Muscle of arm (tissue), 12 donors: ENCODE results near the gene KRTAP5-4. TPM values are rescaled to one million over a fixed set of nuclear protein-coding genes. Genes with fewer than 3 reads are reported as not detected.
"Not testable (repeated sequence)": the region's sequence is repeated elsewhere in the genome, so short reads cannot be mapped to it uniquely, and the experiment has no call there.

ENCODE experiments used
- DNase-seq: peaks from one replicate; pipeline ENCODE4 v3.0.0-alpha.2; 2013
- polyA plus RNA-seq, 12 donors: library from polyadenylated mRNA; unstranded; fragments of 120-200 nt; gene quantifications; one replicate each; pipeline ENCODE4 v1.2.1, GENCODE V29; 2013; ENCODE audit not compliant: insufficient read length in 12 of 12

The KRTAP5-4 gene
- polyA plus RNA-seq, 12 donors = not detected

DNA sequence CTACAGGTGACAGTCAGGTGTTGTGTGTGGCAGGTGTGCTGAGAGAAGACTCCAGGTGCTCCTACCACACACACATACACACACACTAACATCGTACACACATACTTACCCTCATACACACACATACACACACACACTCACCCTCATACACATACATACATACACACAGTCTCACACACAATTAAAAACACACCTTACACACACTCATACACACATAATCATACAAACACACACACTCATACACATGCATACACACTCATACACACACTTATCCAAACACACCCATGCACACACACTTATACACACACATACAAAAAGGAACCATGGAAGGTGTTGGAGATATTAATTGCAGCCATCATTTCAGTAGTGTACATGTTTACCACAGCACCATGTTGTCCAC lies 18.3 kb downstream of the KRTAP5-4 start:
- no peak for DNase-seq

DNA sequence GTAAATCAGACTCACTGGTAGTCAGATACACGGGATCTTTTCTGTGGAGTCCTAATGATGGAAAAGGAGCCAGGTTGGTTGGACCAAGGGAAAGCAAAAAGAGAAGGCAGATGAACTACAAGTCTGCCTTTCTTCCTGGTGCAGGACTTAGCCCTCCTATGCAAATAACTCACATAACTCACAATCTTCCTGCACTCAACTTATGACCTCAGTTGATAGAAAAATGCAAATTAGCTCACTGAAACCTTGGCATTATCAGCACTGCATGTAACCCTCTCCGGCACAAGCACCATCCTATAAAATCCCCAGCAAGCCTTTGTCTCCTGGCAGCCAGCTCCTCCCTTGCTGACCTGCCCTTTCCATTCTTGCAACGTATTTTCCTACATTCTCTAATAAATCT lies 20.3 kb downstream of the KRTAP5-4 start:
- DNase-seq = not testable (repeated sequence)

- no peak for DNase-seq
Measured at GRCh38 chr11:1600626-1601025, 21.3 kb downstream of the KRTAP5-4 start.

DNA sequence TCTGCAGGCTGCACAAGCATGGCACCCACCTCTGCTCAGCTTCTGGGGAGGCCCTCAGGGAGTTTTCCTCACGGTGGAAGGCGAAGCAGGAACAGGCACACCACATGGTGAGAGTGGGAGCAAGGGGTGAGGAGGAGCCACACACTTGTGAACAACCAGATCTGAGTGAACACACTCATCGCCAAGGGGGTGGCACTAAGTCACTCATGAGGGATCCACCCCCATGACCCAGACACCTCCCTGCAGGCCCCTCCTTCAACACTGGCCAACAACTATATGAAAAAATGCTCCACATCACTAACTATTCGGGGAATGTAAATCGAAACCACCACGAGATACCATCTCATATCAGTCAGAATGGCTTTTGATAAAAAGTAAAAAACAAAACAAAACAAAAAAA lies 23.1 kb downstream of the KRTAP5-4 start:
- DNase-seq = no peak

GRCh38 chr11:1598406-1598805 lies 23.5 kb downstream of the KRTAP5-4 start:
- not testable (repeated sequence) for DNase-seq

DNA sequence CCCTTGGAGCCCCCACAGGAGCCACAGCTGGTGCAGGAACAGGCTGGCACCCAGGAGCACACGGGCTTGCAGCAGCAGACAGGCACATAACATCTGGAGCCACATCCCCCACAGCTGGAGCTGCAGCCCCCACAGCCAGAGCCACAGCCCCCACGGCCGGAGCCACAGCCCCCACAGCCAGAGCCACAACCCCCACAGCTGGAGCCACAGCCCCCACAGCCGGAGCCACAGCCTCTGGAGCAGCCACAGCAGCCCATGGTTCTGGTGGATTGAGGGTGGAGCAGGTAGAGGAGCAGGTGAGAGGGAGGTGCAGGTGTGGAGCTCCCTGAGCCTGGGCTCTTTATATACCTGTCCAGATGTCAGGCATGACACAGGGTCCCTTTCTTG lies 24.0 kb downstream of the KRTAP5-4 start, which contains the start of gene KRTAP5-2:
Gene KRTAP5-2, minus strand, starts transcription at position 301 of the 387 bp plus-strand sequence. Its CDS starts 44 bp downstream, at position 257.
- DNase-seq = no peak

DNA sequence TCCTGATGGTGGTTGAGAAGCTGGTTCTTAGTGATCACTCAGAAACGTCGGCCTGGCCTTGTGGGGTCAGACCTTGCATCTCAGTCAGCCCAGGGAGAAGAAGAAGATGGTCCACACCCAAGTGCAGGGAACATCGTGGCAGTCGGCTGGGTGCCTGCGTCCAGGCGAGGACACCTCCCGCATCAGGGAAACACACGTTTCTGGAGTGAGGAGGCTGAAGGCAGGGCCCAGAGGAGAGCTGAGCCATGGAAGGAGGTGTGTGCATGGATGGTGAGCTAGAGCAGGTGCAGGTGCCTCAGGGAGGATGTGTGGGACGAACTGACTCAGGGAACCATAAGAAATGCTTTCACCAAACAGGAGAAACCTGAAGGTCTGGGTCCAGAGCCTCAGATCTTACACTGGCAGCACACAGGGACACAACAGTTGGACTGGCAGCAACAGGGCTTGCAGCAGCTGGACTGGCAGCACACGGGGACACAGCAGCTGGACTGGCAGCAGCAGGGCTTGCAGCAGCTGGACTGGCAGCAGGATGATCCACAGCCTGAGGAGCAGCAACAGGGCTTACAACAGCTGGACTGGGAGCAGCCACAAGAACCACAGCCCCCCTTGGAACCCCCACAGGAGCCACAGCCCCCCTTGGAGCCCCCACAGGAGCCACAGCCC lies 24.5 kb downstream of the KRTAP5-4 start:
- DNase-seq = no peak

DNA sequence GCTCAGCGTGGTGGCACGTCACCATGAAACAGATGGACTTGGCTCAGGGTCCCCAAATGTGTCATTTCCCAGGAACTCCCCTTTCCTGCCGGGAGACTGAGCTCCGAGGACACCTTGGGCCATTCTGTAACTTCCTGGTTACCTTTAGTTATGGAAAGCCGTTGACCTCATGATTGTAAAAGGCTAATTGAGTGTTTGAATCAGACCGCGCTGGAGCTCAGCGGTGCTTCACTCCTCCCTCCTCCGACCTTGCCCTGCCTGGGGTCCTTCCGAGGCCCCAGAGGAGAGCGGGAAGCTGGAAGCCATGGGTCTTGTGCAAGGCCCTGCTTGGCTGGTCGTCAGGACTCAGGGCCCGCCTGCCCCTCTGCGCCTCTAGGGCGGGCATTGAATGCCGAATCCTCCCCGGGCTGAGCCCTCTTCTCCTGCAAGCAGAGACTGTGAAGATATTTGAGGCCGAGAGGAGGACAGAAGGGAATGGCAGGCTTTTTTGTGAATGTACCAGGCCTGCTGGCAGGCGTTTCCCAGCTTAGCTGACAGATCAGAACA lies 25.3 kb downstream of the KRTAP5-4 start:
- DNase-seq = not testable (repeated sequence)

DNA sequence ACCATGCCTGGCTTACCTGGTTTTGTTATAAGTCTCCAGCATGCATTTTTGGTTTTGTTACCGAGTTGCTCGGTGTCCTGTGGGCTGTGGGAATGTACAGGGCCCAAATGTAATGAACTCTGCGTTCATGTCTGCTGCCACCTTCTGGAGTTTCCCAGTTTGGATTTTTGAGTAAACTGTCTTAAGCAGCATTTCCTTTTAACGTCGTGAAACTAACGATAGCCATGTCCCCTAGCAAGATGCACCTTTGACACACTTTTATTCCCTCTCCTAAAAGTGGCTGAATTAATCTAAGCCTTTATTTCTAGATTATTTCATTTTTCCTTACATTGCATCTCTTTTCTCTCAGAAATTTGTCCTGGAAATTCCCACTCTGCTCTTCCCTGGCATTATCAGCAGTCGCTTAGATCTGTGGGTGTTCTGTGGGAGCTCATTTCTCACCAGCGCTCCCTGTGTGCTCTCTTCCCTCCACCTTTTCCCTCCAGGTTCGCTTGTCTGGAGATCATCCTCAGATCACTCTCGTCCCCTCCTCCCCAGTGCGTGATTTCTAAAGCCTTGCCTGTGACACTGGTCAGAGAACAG lies 25.9 kb downstream of the KRTAP5-4 start:
- not testable (repeated sequence) for DNase-seq

GRCh38 chr11:1592628-1593027 lies 29.3 kb downstream of the KRTAP5-4 start:
- DNase-seq = no peak

- DNase-seq = no peak
Measured at GRCh38 chr11:1589996-1590395, 31.9 kb downstream of the KRTAP5-4 start.

DNA sequence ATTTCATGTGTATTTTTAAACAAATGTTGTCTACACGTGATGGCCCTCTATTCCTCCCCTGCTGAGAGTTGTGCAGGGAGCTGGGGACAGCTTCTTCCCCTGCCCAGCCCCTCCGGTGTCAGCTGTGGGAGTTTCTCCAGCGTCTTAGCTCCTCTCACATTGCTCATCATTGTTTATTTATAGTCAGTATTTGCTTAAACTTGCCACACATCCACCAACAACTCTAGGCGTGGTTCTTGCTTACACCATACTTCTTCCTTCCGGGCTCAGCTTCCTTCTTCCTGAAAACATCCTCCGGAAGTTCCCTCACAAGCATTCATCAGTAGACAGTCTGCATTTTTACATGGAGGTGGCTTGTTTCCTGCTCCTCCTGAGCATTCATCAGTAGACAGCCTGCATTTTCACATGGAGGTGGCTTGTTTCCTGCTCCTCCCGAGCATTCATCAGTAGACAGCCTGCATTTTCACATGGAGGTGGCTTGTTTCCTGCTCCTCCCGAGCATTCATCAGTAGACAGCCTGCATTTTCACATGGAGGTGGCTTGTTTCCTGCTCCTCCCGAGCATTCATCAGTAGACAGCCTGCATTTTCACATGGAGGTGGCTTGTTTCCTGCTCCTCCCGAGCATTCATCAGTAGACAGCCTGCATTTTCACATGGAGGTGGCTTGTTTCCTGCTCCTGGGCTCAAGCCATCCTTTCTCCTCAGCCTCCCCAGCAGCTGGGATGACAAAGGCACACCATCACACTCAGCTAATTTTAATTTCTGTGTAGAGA lies 32.6 kb downstream of the KRTAP5-4 start:
- DNase-seq = not testable (repeated sequence)

GRCh38 chr11:1586699-1587098 lies 35.2 kb downstream of the KRTAP5-4 start:
- DNase-seq = no peak

- DNase-seq = not testable (repeated sequence)
Measured at GRCh38 chr11:1584661-1585370, 37.1 kb downstream of the KRTAP5-4 start, which contains the start of gene KRTAP5-1. Gene KRTAP5-1, minus strand, starts transcription at chr11:1585283. Its CDS starts 34 bp downstream, at chr11:1585249.

DNA sequence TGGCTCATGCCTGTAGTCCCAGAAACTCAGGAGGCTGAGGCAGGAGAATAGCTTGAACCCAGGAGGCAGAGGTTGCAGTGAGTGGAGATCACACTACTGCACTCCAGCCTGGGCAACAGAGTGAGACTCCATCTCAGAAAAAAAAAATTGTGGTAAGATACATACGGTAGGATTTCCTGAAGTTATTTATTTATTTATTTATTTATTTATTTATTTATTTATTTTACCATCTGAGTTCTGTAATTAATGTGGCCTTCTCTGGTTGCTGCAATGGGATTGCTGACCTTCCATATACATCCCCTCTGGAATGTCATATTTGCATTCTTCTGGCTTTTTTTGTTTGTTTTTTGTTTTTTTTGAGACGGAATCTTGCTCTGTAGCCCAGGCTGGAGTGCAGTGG lies 39.0 kb downstream of the KRTAP5-4 start:
- not testable (repeated sequence) for DNase-seq

DNA sequence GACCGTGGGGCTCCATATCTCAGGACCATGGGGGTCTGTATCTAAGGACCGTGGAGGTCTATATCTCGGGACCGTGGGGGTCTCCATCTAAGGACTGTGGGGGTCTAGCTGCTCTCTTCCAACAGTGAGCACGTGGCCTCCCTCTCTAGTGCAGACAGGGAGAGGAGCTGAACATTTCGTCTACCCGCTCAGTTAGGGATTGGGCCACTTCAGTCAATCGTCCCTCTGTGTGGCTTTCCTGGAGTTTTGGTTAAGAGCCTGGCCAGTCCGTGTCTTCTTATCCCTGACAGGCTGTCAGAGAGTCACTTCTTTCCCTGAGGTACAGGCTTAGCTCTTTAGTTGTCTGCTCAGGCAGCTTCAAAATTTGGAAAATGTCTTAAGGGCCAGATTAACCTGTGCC lies 40.0 kb downstream of the KRTAP5-4 start:
- DNase-seq = no peak

DNA sequence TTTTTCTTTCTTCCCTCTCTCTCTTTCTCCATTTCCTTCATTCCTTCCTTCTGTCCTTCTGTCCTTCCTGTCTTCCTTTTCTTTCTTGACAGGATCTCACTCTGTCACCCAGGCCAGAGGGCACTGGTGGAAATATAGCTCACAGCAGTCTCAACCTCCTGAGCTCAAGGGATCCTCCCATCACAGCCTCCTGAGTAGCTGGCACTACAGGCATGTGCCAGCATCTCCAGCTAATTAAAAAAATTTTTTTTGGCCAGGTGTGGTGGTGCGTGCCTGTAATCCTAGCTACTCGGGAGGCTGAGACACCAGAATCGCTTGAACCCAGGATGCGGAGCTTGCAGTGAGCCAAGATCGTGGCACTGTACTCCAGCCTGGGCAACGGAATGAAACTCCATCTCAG lies 45.1 kb downstream of the KRTAP5-4 start:
- DNase-seq = no peak

GRCh38 chr11:1575756-1576155 lies 46.2 kb downstream of the KRTAP5-4 start:
- DNase-seq = not testable (repeated sequence)

DNA sequence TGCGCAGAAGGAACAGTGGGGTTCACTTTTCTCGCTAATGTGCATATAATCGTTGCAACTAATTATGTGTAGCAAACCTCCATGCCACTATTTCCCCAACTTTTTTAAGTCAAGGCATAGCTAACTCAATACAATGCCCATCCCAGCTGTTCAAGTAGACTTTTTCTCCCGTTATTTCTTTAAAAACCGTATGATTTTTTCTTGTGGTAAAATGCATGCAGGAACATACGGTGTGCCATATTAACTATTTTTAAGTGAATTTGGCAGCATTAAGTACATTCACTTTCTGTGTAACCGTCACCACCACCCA lies 47.0 kb downstream of the KRTAP5-4 start:
- no peak for DNase-seq

DNA sequence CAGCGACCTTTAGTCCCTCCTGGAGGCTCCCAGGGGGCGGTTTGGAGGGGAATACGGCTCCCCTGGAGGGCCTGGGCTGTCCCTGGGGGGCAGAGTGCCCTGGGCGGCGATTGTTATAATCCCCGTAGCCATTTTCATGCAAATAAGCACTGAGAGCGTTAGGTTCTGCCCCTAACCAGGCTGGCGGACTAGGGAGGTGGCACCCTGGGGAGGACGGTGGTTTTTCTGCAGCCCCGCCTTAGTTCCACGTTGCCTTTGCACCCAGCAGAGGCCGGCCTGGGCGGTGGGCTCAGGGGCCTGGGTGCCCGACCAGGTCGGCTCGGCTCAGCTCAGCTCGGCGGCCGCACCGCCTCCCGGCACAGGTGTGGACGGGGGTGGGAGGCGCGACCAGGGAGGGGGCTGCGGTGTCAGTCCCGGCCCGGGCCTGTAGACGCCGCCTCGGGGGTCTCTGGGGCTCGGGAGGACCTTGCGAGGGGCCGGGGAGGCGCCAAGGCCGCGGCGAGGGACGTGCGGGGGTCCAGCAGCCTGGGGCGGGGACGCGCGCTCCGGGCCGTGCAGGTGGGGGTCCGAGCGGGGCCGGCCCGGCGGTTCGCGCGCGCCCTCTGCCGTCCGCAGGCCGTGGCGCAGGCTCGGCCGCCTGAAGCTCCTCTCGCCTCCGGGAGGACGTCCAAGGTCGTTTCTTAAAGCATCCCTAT lies 47.6 kb downstream of the KRTAP5-4 start:
- DNase-seq = no peak

- no peak for DNase-seq
Measured at GRCh38 chr11:1573903-1574237, 48.1 kb downstream of the KRTAP5-4 start.
